CD14-positive monocyte (primary cell): ENCODE measurements around the gene FAM181A. TPM values are rescaled to one million over a fixed set of nuclear protein-coding genes. Genes with fewer than 3 reads are reported as not detected.

Experiments
- DNase-seq, 3 donors: peaks; one replicate each; pipeline ENCODE4 v3.0.0-alpha.2; 2011 to 2022
- H2AFZ ChIP-seq: 2 replicates; pipeline ENCODE4 v1.6.0; 2012; ENCODE audit warnings: mild to moderate bottlenecking, low read depth, low read length, inconsistent platforms; ENCODE audit not compliant: insufficient read depth, poor library complexity, severe bottlenecking
- H3K27ac ChIP-seq, 2 donors: 1 replicate in 1 of 2; 2 replicates in 1 of 2; pipeline ENCODE4 v1.5.1; 2012 to 2013; ENCODE audit warnings: low read length in 2 of 2, control low read depth in 1 of 2, inconsistent platforms in 1 of 2, low read depth in 1 of 2, mild to moderate bottlenecking in 1 of 2
- H3K27me3 ChIP-seq, 2 donors: one replicate each; pipeline versions ENCODE4 v1.6.0 to v1.6.1; 2011 to 2013; ENCODE audit warnings: low read length in 2 of 2; ENCODE audit not compliant: control insufficient read depth in 2 of 2, insufficient read depth in 2 of 2
- H3K36me3 ChIP-seq, 2 donors: replicated peaks in 1 of 2; 1 replicate in 1 of 2; 2 replicates in 1 of 2; pipeline versions ENCODE4 v1.5.1 to v1.6.1; 2012 to 2013; ENCODE audit warnings: low read length in 2 of 2, control low read depth in 1 of 2, inconsistent platforms in 1 of 2, mild to moderate bottlenecking in 1 of 2; ENCODE audit not compliant: insufficient read depth in 2 of 2, control insufficient read depth in 1 of 2
- H3K4me1 ChIP-seq, 2 donors: 1 replicate in 1 of 2; 2 replicates in 1 of 2; pipeline versions ENCODE4 v1.5.1 to v1.6.1; 2012 to 2013; ENCODE audit warnings: low read length in 2 of 2, control low read depth in 1 of 2, inconsistent platforms in 1 of 2, mild to moderate bottlenecking in 1 of 2, moderate library complexity in 1 of 2; ENCODE audit not compliant: insufficient read depth in 2 of 2, control insufficient read depth in 1 of 2
- H3K4me2 ChIP-seq: replicated peaks from 2 replicates; pipeline ENCODE3; 2012; ENCODE audit warnings: low read length, moderate library complexity, mild to moderate bottlenecking; ENCODE audit not compliant: poor library complexity, severe bottlenecking; ENCODE audit errors: extremely low read depth
- H3K4me3 ChIP-seq, 3 experiments: fragments of 200-600 bp in 1 of 3; sonication (generic) in 1 of 3; replicated peaks in 1 of 3; 1 replicate in 2 of 3; 2 replicates in 1 of 3; pipeline ENCODE4 v1.5.1; 2011 to 2013; ENCODE audit warnings: low read length in 3 of 3, mild to moderate bottlenecking in 3 of 3, control low read depth in 2 of 3, low read depth in 2 of 3, inconsistent platforms in 1 of 3, moderate library complexity in 1 of 3
- H3K79me2 ChIP-seq: 2 replicates; pipeline ENCODE4 v1.6.0; 2012; ENCODE audit warnings: mild to moderate bottlenecking, control low read depth, inconsistent platforms, low read length, moderate library complexity; ENCODE audit not compliant: insufficient read depth
- H3K9ac ChIP-seq: 2 replicates; pipeline ENCODE4 v1.6.0; 2017; ENCODE audit warnings: low read length, mild to moderate bottlenecking; ENCODE audit not compliant: insufficient read depth, poor library complexity, severe bottlenecking
- H3K9me3 ChIP-seq, 2 donors: replicated peaks in 1 of 2; 1 replicate in 1 of 2; 2 replicates in 1 of 2; pipeline versions ENCODE4 v1.5.1 to v1.6.1; 2012 to 2013; ENCODE audit warnings: low read length in 2 of 2, control low read depth in 1 of 2; ENCODE audit not compliant: control insufficient read depth in 1 of 2, insufficient read depth in 1 of 2
- H4K20me1 ChIP-seq: 2 replicates; pipeline ENCODE4 v1.6.0; 2012; ENCODE audit warnings: mild to moderate bottlenecking, low read length, control low read depth, moderate library complexity; ENCODE audit not compliant: insufficient read depth
- H3K27ac Mint-ChIP-seq, 7 donors: one replicate each; pipeline ENCODE4 v1.8.0; 2020; ENCODE audit warnings: mild to moderate bottlenecking in 7 of 7, mixed read lengths in 7 of 7, moderate library complexity in 6 of 7, inconsistent platforms in 2 of 7
- H3K27me3 Mint-ChIP-seq, 3 donors: one replicate each; pipeline ENCODE4 v1.8.0; 2021 to 2022; ENCODE audit warnings: low read depth in 3 of 3, mild to moderate bottlenecking in 3 of 3, mixed read lengths in 3 of 3, moderate library complexity in 3 of 3, inconsistent platforms in 1 of 3
- H3K36me3 Mint-ChIP-seq, 2 donors: one replicate each; pipeline ENCODE4 v1.8.0; 2020; ENCODE audit warnings: mixed read lengths in 2 of 2, inconsistent platforms in 1 of 2, mild to moderate bottlenecking in 1 of 2
- H3K4me1 Mint-ChIP-seq: one replicate; pipeline ENCODE4 v1.8.0; 2020; ENCODE audit warnings: mild to moderate bottlenecking, mixed read lengths
- H3K4me3 Mint-ChIP-seq, 2 donors: one replicate each; pipeline ENCODE4 v1.8.0; 2020; ENCODE audit warnings: mild to moderate bottlenecking in 2 of 2, mixed read lengths in 2 of 2, moderate library complexity in 1 of 2
- H3K9me3 Mint-ChIP-seq, 7 donors: one replicate each; pipeline ENCODE4 v1.8.0; 2020 to 2022; ENCODE audit warnings: mixed read lengths in 7 of 7, mild to moderate bottlenecking in 6 of 7, moderate library complexity in 6 of 7, inconsistent platforms in 2 of 7
- CTCF ChIP-seq: fragments of 200-600 bp; IDR thresholded peaks from one replicate; pipeline ENCODE4 v1.8.0; 2022; ENCODE audit warnings: antibody characterized with exemption, mild to moderate bottlenecking
- WGBS: methylation state at CpG from one replicate; pipeline ENCODE4 v1.1.5; 2013; ENCODE audit warnings: missing lambda C conversion rate; ENCODE audit not compliant: insufficient coverage; 5-methylcytosine and 5-hydroxymethylcytosine counted together
- intact Hi-C, 2 donors: fragments of 100-400 bp; cut with micrococcal nuclease; formaldehyde crosslinking; loops; one replicate each; pipeline versions ENCODE4 v1.15.0 to v1.15.1; 2023
- polyA plus RNA-seq, 3 donors: library from polyadenylated mRNA; depleted of rRNA in 1 of 3; unstranded in 2 of 3; stranded (reverse) in 1 of 3; fragments of 300-500 nt in 2 of 3; fragments of >200 nt in 1 of 3; fragmentation: Illumina TruSeq in 2 of 3; gene quantifications; 1 replicate in 2 of 3; 2 replicates in 1 of 3; pipeline ENCODE4 v1.2.3, GENCODE V29; 2012 to 2021

FAM181A gene
- polyA plus RNA-seq, 3 donors = not detected

- H3K79me2 ChIP-seq = no peaks in the 10 kb centered on the region
- H3K9me3 ChIP-seq = no peaks in the 10 kb centered on the region
- intact Hi-C loops = loop anchor here in 1 of 2 donors (5.0 kb wide), 1 partner anchor 940 kb away; no protein-coding TSS in a partner anchor
- Mint-ChIP-seq H3K9me3 (peaks cover 0 to 6% (median 0%) of the 10 kb centered on the region in 7 donors), H3K27me3 (peaks cover 11 to 18% (median 14%) of the 10 kb centered on the region in 3 donors), H3K4me3 (no peak overlapping the region), H3K27ac (no peak overlapping the region), H3K36me3 (no peaks in the 10 kb centered on the region), H3K4me1 (no peaks in the 10 kb centered on the region)
- H3K4me2 ChIP-seq = no peak overlapping the region
- H3K9ac ChIP-seq = no peak overlapping the region
- H3K27ac ChIP-seq = no peak overlapping the region
- H3K4me3 ChIP-seq = no peak overlapping the region
- no peak for DNase-seq
- TF ChIP-seq CTCF = no peak
- H3K27me3 ChIP-seq = peaks cover 0 to 3% of the 10 kb centered on the region in 2 donors
- H2AFZ ChIP-seq = no peak overlapping the region
- H4K20me1 ChIP-seq = no peaks in the 10 kb centered on the region
- no peaks in the 10 kb centered on the region for H3K4me1 ChIP-seq
- 84% methylated on average over 11 of the region's 15 CpGs for WGBS
- no peaks in the 10 kb centered on the region for H3K36me3 ChIP-seq
Measured at GRCh38 chr14:93891756-93892504, 35.2 kb upstream of the FAM181A start.

GRCh38 chr14:93892505-93892839 lies 34.7 kb upstream of the FAM181A start:
- Histone ChIP-seq H3K36me3 (no peaks in the 10 kb centered on the region), H3K4me3 (no peak overlapping the region), H3K79me2 (no peaks in the 10 kb centered on the region), H4K20me1 (no peaks in the 10 kb centered on the region), H3K4me2 (no peak overlapping the region), H3K27me3 (peaks cover 0 to 3% of the 10 kb centered on the region in 2 donors), H3K9ac (no peak overlapping the region), H3K27ac (no peak overlapping the region), H3K4me1 (no peaks in the 10 kb centered on the region), H3K9me3 (no peaks in the 10 kb centered on the region), H2AFZ (no peak overlapping the region)
- no peaks in the 10 kb centered on the region for H3K36me3 Mint-ChIP-seq
- H3K9me3 Mint-ChIP-seq = peaks cover 0 to 6% (median 0%) of the 10 kb centered on the region in 7 donors
- no peak for TF ChIP-seq CTCF
- no CpG with 5 or more reads among the region's 5 CpGs for WGBS
- H3K4me1 Mint-ChIP-seq = no peaks in the 10 kb centered on the region
- intact Hi-C loops = loop anchor here in 1 of 2 donors (5.0 kb wide), 1 partner anchor 940 kb away; no protein-coding TSS in a partner anchor
- H3K4me3 Mint-ChIP-seq = no peak overlapping the region
- no peak for DNase-seq
- H3K27me3 Mint-ChIP-seq = peaks cover 11 to 18% (median 14%) of the 10 kb centered on the region in 3 donors
- H3K27ac Mint-ChIP-seq = no peak overlapping the region
